Measurements from ENCODE around the gene EMILIN1.

Gene EMILIN1

GRCh38 chr2:27042985-27043634, 35.3 kb upstream of the EMILIN1 start:
- H3K9me3 ChIP-seq (ENCODE audit: control insufficient read depth, low read depth, low read length): no peaks in the 10 kb centered on the region
- H3K36me3 ChIP-seq (ENCODE audit: control insufficient read depth, low read depth, low read length): peaks cover 48% of the 10 kb centered on the region

GRCh38 chr2:27049422-27050280, 28.8 kb upstream of the EMILIN1 start:
- peak overlapping the region; percentile 61 for H3K9ac ChIP-seq (ENCODE audit: low read length)
- H3K27me3 ChIP-seq (ENCODE audit: control insufficient read depth, insufficient read depth, low read length): no peaks in the 10 kb centered on the region
- H3K9me3 ChIP-seq (ENCODE audit: control insufficient read depth, low read depth, low read length): no peaks in the 10 kb centered on the region
- peaks cover 4% of the 10 kb centered on the region for H3K4me1 ChIP-seq (ENCODE audit: control insufficient read depth, low read depth, low read length)
- no peak overlapping the region for H3K27ac ChIP-seq (ENCODE audit: low read length)
- H3K4me3 ChIP-seq (ENCODE audit: low read length): peak overlapping the region; percentile 73
- peaks cover 7% of the 10 kb centered on the region for H3K36me3 ChIP-seq (ENCODE audit: control insufficient read depth, low read depth, low read length)

More at GRCh38 chr2:27042985-27043634, 35.3 kb upstream of the EMILIN1 start:
- Histone ChIP-seq H3K9ac (ENCODE audit: low read length) (no peak overlapping the region), H3K27ac (ENCODE audit: low read length) (no peak overlapping the region), H3K27me3 (ENCODE audit: control insufficient read depth, insufficient read depth, low read length) (no peaks in the 10 kb centered on the region), H3K4me3 (ENCODE audit: low read length) (no peak overlapping the region), H3K4me1 (ENCODE audit: control insufficient read depth, low read depth, low read length) (no peaks in the 10 kb centered on the region)

- no peaks in the 10 kb centered on the region for H3K27me3 ChIP-seq (ENCODE audit: control insufficient read depth, insufficient read depth, low read length)
- H3K4me1 ChIP-seq (ENCODE audit: control insufficient read depth, low read depth, low read length): peaks cover 4% of the 10 kb centered on the region
- H3K9me3 ChIP-seq (ENCODE audit: control insufficient read depth, low read depth, low read length): no peaks in the 10 kb centered on the region
- no peak overlapping the region for H3K27ac ChIP-seq (ENCODE audit: low read length)
- H3K36me3 ChIP-seq (ENCODE audit: control insufficient read depth, low read depth, low read length): peaks cover 15% of the 10 kb centered on the region
- H3K9ac ChIP-seq (ENCODE audit: low read length): peak overlapping the region; percentile 71
- H3K4me3 ChIP-seq (ENCODE audit: low read length): peak overlapping the region; percentile 73
These were observed 28.0 kb upstream of the EMILIN1 start for GRCh38 chr2:27050281-27050995.

DNA sequence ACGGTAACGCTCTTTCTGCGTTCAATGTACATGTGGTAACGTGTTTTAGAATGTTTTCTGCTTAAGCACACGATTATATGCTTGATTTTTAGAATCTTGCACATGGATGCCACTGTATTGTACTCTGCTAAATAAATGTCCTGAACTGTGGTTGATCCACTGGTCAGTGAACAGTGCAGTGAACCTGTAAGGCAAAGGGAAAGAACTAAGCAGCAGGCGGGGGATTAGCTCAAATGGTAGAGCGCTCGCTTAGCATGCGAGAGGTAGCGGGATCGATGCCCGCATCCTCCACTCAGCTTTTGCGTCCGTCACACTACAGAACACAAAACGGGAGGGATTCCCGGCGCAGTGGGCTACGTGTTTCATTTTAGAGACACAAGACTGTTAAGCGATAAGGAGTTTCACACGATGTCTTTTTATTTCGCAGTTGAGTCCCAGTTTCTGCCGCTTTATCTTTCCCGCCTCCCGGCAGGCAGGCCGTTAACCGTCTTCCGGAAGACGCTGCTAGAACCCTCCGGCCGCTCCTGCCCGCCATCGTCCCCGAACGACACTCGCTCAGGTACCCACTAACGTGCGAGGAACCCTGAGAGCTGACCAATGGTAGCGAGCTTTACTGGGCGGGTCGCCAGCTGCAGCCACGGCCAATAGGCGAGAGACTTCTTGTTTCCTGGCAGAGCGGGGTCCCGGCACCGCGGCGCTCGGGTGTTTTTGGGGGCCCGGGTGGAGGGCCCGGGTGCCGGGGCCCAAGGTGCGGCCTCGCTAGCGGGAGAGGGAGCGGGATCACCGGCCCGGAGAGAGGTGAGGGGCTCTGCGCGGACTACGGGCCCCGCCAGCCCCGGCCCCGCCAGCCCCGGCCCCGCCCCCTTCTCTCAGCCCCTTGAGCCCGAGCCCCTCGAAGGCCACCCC, 27.2 kb upstream of the EMILIN1 start, which contains the start of gene AGBL5:
Gene AGBL5 (plus strand): TSS at position 673 of the 906 bp plus-strand sequence. CDS start 1,291 bp downstream, outside the sequence.
- Histone ChIP-seq H3K27ac (ENCODE audit: low read length) (peak within 1 kb of the TSS; percentile 6), H3K9ac (ENCODE audit: low read length) (peak within 1 kb of the TSS; percentile 71), H3K4me3 (ENCODE audit: low read length) (peak within 1 kb of the TSS; percentile 73), H3K36me3 (ENCODE audit: control insufficient read depth, low read depth, low read length) (peaks cover 23% of the 10 kb centered on the region), H3K27me3 (ENCODE audit: control insufficient read depth, insufficient read depth, low read length) (no peaks in the 10 kb centered on the region), H3K4me1 (ENCODE audit: control insufficient read depth, low read depth, low read length) (peaks cover 4% of the 10 kb centered on the region), H3K9me3 (ENCODE audit: control insufficient read depth, low read depth, low read length) (no peaks in the 10 kb centered on the region)

- no peaks in the 10 kb centered on the region for H3K9me3 ChIP-seq (ENCODE audit: control insufficient read depth, low read depth, low read length)
- H3K4me1 ChIP-seq (ENCODE audit: control insufficient read depth, low read depth, low read length): peaks cover 4% of the 10 kb centered on the region
- H3K9ac ChIP-seq (ENCODE audit: low read length): peak overlapping the region; percentile 71
- peak overlapping the region; percentile 73 for H3K4me3 ChIP-seq (ENCODE audit: low read length)
- H3K27me3 ChIP-seq (ENCODE audit: control insufficient read depth, insufficient read depth, low read length): no peaks in the 10 kb centered on the region
- peaks cover 31% of the 10 kb centered on the region for H3K36me3 ChIP-seq (ENCODE audit: control insufficient read depth, low read depth, low read length)
- no peak overlapping the region for H3K27ac ChIP-seq (ENCODE audit: low read length)
These were observed 26.3 kb upstream of the EMILIN1 start for GRCh38 chr2:27051902-27052645.

GRCh38 chr2:27053321-27053720, 25.1 kb upstream of the EMILIN1 start:
- no peaks in the 10 kb centered on the region for H3K27me3 ChIP-seq (ENCODE audit: control insufficient read depth, insufficient read depth, low read length)
- no peak overlapping the region for H3K27ac ChIP-seq (ENCODE audit: low read length)
- no peak overlapping the region for H3K9ac ChIP-seq (ENCODE audit: low read length)
- H3K4me1 ChIP-seq (ENCODE audit: control insufficient read depth, low read depth, low read length): peaks cover 4% of the 10 kb centered on the region
- H3K36me3 ChIP-seq (ENCODE audit: control insufficient read depth, low read depth, low read length): peaks cover 37% of the 10 kb centered on the region
- H3K9me3 ChIP-seq (ENCODE audit: control insufficient read depth, low read depth, low read length): no peaks in the 10 kb centered on the region
- H3K4me3 ChIP-seq (ENCODE audit: low read length): no peak overlapping the region

- H3K27ac ChIP-seq (ENCODE audit: low read length): no peak overlapping the region
- no peak overlapping the region for H3K9ac ChIP-seq (ENCODE audit: low read length)
- H3K36me3 ChIP-seq (ENCODE audit: control insufficient read depth, low read depth, low read length): peaks cover 39% of the 10 kb centered on the region
- H3K4me3 ChIP-seq (ENCODE audit: low read length): no peak overlapping the region
- no peaks in the 10 kb centered on the region for H3K9me3 ChIP-seq (ENCODE audit: control insufficient read depth, low read depth, low read length)
- H3K27me3 ChIP-seq (ENCODE audit: control insufficient read depth, insufficient read depth, low read length): no peaks in the 10 kb centered on the region
- H3K4me1 ChIP-seq (ENCODE audit: control insufficient read depth, low read depth, low read length): peaks cover 4% of the 10 kb centered on the region
These were observed 24.6 kb upstream of the EMILIN1 start for GRCh38 chr2:27053776-27054175.

GRCh38 chr2:27054721-27055120, 23.7 kb upstream of the EMILIN1 start:
- Histone ChIP-seq H3K9me3 (ENCODE audit: control insufficient read depth, low read depth, low read length) (no peaks in the 10 kb centered on the region), H3K9ac (ENCODE audit: low read length) (no peak overlapping the region), H3K27ac (ENCODE audit: low read length) (no peak overlapping the region), H3K27me3 (ENCODE audit: control insufficient read depth, insufficient read depth, low read length) (no peaks in the 10 kb centered on the region), H3K4me1 (ENCODE audit: control insufficient read depth, low read depth, low read length) (peaks cover 4% of the 10 kb centered on the region), H3K4me3 (ENCODE audit: low read length) (no peak overlapping the region), H3K36me3 (ENCODE audit: control insufficient read depth, low read depth, low read length) (peaks cover 48% of the 10 kb centered on the region)

DNA sequence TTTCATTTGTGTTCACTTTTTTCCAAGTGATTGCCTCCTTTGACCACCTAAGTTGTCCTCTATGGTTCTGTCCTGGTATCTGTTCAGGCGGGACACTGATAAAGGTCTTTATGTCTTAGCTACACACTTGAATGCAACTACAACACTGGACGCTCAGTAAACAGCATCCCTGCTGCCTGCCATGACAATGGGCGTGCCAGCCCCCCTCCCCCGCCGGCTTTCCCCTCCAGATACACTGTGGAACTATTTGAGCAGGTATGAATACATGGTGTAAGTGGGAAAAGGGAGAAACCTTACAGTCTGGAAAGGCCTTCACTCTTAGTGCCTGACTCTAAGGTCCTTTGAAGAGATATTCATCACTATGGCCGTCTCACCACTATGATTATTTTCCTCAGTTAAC, 21.2 kb upstream of the EMILIN1 start:
- Histone ChIP-seq H3K9me3 (ENCODE audit: control insufficient read depth, low read depth, low read length) (no peaks in the 10 kb centered on the region), H3K4me1 (ENCODE audit: control insufficient read depth, low read depth, low read length) (peaks cover 3% of the 10 kb centered on the region), H3K27me3 (ENCODE audit: control insufficient read depth, insufficient read depth, low read length) (no peaks in the 10 kb centered on the region), H3K27ac (ENCODE audit: low read length) (no peak overlapping the region), H3K4me3 (ENCODE audit: low read length) (no peak overlapping the region), H3K9ac (ENCODE audit: low read length) (no peak overlapping the region), H3K36me3 (ENCODE audit: control insufficient read depth, low read depth, low read length) (peaks cover 51% of the 10 kb centered on the region)

- H3K9me3 ChIP-seq (ENCODE audit: control insufficient read depth, low read depth, low read length): no peaks in the 10 kb centered on the region
- H3K4me3 ChIP-seq (ENCODE audit: low read length): no peak overlapping the region
- H3K27me3 ChIP-seq (ENCODE audit: control insufficient read depth, insufficient read depth, low read length): no peaks in the 10 kb centered on the region
- H3K9ac ChIP-seq (ENCODE audit: low read length): no peak overlapping the region
- no peaks in the 10 kb centered on the region for H3K4me1 ChIP-seq (ENCODE audit: control insufficient read depth, low read depth, low read length)
- peaks cover 51% of the 10 kb centered on the region for H3K36me3 ChIP-seq (ENCODE audit: control insufficient read depth, low read depth, low read length)
- H3K27ac ChIP-seq (ENCODE audit: low read length): no peak overlapping the region
These were observed 20.2 kb upstream of the EMILIN1 start for GRCh38 chr2:27058210-27058609.
